ENCODE results near the gene SGPP2. TPM values are rescaled to one million over a fixed set of nuclear protein-coding genes. Genes with fewer than 3 reads are reported as not detected.

Gene SGPP2
- total and polyA plus RNA-seq, 2 experiments from 2014 or later: 0.08 TPM; not detected in 1

GRCh38 chr2:222514901-222515300 is 90.6 kb downstream of the SGPP2 start:
- no peak for DNase-seq (ENCODE audit: low spot score)
- H3K27me3 Mint-ChIP-seq (ENCODE audit: insufficient read depth, low read depth, poor library complexity): no peaks in the 10 kb centered on the region
- H4K20me1 ChIP-seq (replicated peaks; ENCODE audit: insufficient read depth): no peaks in the 10 kb centered on the region

More at GRCh38 chr2:222514901-222515300, 90.6 kb downstream of the SGPP2 start:
- Histone ChIP-seq H3K4me3 (no peak overlapping the region), H3K4me2 (no peak overlapping the region), H3K27ac (ENCODE audit: low read depth) (no peak overlapping the region), H2AFZ (no peak overlapping the region), H3K4me1 (ENCODE audit: insufficient read depth) (no peaks in the 10 kb centered on the region), H3K79me2 (replicated peaks; ENCODE audit: insufficient read depth) (no peaks in the 10 kb centered on the region), H3K36me3 (ENCODE audit: insufficient read depth) (no peaks in the 10 kb centered on the region), H3K9me2 (ENCODE audit: insufficient read depth) (no peaks in the 10 kb centered on the region; the same call in none of the 2 replicates), H3K27me3 (ENCODE audit: insufficient read depth) (no peaks in the 10 kb centered on the region), H3F3A (replicated peaks; ENCODE audit: low read depth) (no peaks in the 10 kb centered on the region)
- Mint-ChIP-seq H3K4me3 (no peak overlapping the region), H3K27ac (no peak overlapping the region), H3K4me1 (peaks cover 6% of the 10 kb centered on the region), H3K36me3 (ENCODE audit: low read depth) (no peaks in the 10 kb centered on the region; the same call in 2 of the 3 replicates), H3K9me3 (no peaks in the 10 kb centered on the region)
- ATAC-seq: no peak
- TF ChIP-seq ZNF114 (CRISPR knock-in tag; IDR thresholded peaks at IDR 0.05) (no peak), CREB1 (CRISPR knock-in tag; IDR thresholded peaks at IDR 0.05; ENCODE audit: low read depth) (no peak), STAT1 (IDR thresholded peaks at IDR 0.05; ENCODE audit: unreplicated experiment) (no peak), ZNF331 (CRISPR knock-in tag; IDR thresholded peaks at IDR 0.05; ENCODE audit: low read depth) (no peak), NANOG (IDR thresholded peaks at IDR 0.05; ENCODE audit: borderline replicate concordance) (no peak), JUNB (IDR thresholded peaks at IDR 0.05; ENCODE audit: unreplicated experiment) (no peak), EZH2 (IDR thresholded peaks at IDR 0.05; ENCODE audit: low read depth, unreplicated experiment) (no peak)
- TF ChIP-seq, protein P1, sequence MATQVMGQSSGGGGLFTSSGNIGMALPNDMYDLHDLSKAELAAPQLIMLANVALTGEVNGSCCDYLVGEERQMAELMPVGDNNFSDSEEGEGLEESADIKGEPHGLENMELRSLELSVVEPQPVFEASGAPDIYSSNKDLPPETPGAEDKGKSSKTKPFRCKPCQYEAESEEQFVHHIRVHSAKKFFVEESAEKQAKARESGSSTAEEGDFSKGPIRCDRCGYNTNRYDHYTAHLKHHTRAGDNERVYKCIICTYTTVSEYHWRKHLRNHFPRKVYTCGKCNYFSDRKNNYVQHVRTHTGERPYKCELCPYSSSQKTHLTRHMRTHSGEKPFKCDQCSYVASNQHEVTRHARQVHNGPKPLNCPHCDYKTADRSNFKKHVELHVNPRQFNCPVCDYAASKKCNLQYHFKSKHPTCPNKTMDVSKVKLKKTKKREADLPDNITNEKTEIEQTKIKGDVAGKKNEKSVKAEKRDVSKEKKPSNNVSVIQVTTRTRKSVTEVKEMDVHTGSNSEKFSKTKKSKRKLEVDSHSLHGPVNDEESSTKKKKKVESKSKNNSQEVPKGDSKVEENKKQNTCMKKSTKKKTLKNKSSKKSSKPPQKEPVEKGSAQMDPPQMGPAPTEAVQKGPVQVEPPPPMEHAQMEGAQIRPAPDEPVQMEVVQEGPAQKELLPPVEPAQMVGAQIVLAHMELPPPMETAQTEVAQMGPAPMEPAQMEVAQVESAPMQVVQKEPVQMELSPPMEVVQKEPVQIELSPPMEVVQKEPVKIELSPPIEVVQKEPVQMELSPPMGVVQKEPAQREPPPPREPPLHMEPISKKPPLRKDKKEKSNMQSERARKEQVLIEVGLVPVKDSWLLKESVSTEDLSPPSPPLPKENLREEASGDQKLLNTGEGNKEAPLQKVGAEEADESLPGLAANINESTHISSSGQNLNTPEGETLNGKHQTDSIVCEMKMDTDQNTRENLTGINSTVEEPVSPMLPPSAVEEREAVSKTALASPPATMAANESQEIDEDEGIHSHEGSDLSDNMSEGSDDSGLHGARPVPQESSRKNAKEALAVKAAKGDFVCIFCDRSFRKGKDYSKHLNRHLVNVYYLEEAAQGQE (IDR thresholded peaks at IDR 0.05; ENCODE audit: unreplicated experiment): no peak
- TF ChIP-seq, protein P2, sequence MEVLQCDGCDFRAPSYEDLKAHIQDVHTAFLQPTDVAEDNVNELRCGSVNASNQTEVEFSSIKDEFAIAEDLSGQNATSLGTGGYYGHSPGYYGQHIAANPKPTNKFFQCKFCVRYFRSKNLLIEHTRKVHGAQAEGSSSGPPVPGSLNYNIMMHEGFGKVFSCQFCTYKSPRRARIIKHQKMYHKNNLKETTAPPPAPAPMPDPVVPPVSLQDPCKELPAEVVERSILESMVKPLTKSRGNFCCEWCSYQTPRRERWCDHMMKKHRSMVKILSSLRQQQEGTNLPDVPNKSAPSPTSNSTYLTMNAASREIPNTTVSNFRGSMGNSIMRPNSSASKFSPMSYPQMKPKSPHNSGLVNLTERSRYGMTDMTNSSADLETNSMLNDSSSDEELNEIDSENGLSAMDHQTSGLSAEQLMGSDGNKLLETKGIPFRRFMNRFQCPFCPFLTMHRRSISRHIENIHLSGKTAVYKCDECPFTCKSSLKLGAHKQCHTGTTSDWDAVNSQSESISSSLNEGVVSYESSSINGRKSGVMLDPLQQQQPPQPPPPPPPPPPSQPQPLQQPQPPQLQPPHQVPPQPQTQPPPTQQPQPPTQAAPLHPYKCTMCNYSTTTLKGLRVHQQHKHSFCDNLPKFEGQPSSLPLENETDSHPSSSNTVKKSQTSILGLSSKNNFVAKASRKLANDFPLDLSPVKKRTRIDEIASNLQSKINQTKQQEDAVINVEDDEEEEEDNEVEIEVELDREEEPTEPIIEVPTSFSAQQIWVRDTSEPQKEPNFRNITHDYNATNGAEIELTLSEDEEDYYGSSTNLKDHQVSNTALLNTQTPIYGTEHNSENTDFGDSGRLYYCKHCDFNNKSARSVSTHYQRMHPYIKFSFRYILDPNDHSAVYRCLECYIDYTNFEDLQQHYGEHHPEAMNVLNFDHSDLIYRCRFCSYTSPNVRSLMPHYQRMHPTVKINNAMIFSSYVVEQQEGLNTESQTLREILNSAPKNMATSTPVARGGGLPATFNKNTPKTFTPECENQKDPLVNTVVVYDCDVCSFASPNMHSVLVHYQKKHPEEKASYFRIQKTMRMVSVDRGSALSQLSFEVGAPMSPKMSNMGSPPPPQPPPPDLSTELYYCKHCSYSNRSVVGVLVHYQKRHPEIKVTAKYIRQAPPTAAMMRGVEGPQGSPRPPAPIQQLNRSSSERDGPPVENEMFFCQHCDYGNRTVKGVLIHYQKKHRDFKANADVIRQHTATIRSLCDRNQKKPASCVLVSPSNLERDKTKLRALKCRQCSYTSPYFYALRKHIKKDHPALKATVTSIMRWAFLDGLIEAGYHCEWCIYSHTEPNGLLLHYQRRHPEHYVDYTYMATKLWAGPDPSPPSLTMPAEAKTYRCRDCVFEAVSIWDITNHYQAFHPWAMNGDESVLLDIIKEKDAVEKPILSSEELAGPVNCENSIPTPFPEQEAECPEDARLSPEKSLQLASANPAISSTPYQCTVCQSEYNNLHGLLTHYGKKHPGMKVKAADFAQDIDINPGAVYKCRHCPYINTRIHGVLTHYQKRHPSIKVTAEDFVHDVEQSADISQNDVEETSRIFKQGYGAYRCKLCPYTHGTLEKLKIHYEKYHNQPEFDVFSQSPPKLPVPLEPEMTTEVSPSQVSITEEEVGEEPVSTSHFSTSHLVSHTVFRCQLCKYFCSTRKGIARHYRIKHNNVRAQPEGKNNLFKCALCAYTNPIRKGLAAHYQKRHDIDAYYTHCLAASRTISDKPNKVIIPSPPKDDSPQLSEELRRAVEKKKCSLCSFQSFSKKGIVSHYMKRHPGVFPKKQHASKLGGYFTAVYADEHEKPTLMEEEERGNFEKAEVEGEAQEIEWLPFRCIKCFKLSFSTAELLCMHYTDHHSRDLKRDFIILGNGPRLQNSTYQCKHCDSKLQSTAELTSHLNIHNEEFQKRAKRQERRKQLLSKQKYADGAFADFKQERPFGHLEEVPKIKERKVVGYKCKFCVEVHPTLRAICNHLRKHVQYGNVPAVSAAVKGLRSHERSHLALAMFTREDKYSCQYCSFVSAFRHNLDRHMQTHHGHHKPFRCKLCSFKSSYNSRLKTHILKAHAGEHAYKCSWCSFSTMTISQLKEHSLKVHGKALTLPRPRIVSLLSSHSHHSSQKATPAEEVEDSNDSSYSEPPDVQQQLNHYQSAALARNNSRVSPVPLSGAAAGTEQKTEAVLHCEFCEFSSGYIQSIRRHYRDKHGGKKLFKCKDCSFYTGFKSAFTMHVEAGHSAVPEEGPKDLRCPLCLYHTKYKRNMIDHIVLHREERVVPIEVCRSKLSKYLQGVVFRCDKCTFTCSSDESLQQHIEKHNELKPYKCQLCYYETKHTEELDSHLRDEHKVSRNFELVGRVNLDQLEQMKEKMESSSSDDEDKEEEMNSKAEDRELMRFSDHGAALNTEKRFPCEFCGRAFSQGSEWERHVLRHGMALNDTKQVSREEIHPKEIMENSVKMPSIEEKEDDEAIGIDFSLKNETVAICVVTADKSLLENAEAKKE (CRISPR knock-in tag; IDR thresholded peaks at IDR 0.05): no peak
- TF ChIP-seq, protein P3, sequence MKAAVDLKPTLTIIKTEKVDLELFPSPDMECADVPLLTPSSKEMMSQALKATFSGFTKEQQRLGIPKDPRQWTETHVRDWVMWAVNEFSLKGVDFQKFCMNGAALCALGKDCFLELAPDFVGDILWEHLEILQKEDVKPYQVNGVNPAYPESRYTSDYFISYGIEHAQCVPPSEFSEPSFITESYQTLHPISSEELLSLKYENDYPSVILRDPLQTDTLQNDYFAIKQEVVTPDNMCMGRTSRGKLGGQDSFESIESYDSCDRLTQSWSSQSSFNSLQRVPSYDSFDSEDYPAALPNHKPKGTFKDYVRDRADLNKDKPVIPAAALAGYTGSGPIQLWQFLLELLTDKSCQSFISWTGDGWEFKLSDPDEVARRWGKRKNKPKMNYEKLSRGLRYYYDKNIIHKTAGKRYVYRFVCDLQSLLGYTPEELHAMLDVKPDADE (IDR thresholded peaks at IDR 0.05): no peak
